GM12878 (cell line): Measurements from ENCODE around the gene ASPDH. TPM values are rescaled to one million over a fixed set of nuclear protein-coding genes. Genes with fewer than 3 reads are reported as not detected.
A peak's percentile ranks its signal among the peaks of the same experiment; 100 is the strongest.

Experiments
- ATAC-seq: fragments of 200-7000 bp; cut with Tn5 transposase; 3 replicates; pipeline ENCODE4 v1.9.1; 2020; ENCODE audit warnings: mild to moderate bottlenecking, moderate library complexity
- BruUV-seq: library from RNA; stranded (reverse); fragments of 400-500 nt; replicated peaks from 2 replicates; lab custom pipeline; 2021; lab: Mats Ljungman, UMichigan
- CTCF ChIA-PET: fragments of 300-600 bp; sonication (Branson Sonifier 250); formaldehyde crosslinking; extraction: SDS; loops from one replicate; lab custom pipeline; 2021; ENCODE audit warnings: inconsistent platforms; lab: Yijun Ruan, JAX
- POLR2A ChIA-PET: fragments of 350-600 bp; formaldehyde crosslinking; extraction: SDS; loops from one replicate; lab custom pipeline; 2021; ENCODE audit warnings: inconsistent platforms; lab: Charles Lee
- RAD21 ChIA-PET: fragments of 300-600 bp; sonication (Branson Sonifier 250); formaldehyde crosslinking; loops from one replicate; lab custom pipeline; 2023; ENCODE audit warnings: antibody characterized with exemption; ENCODE audit not compliant: unreplicated experiment; lab: Charles Lee
- SMC1A ChIA-PET: fragments of 300-600 bp; sonication (Branson Sonifier 250); formaldehyde crosslinking; loops from one replicate; lab custom pipeline; 2023; ENCODE audit not compliant: unreplicated experiment, uncharacterized antibody; lab: Charles Lee
- DNase-seq: peaks from one replicate; pipeline ENCODE4 v3.0.0-alpha.2; 2011; ENCODE audit warnings: low read depth, low spot score
- FAIRE-seq: peaks from 3 replicates; lab custom pipeline; 2011; peaks lifted over from hg19 to GRCh38; lab: Jason Lieb, UNC
- H2AFZ ChIP-seq: 2 replicates; pipeline ENCODE4 v1.6.0; 2011; ENCODE audit warnings: low read depth, low read length, control low read depth; ENCODE audit not compliant: control insufficient read depth
- H3K27ac ChIP-seq: 2 replicates; pipeline ENCODE4 v1.5.1; 2011; ENCODE audit warnings: control low read depth; ENCODE audit not compliant: control insufficient read depth, insufficient read depth
- H3K27me3 ChIP-seq, 2 experiments: replicated peaks in 1 of 2; 2 replicates each; pipeline versions ENCODE4 v1.6.0 to v1.6.1; 2011; ENCODE audit warnings: low read length in 1 of 2; ENCODE audit not compliant: control insufficient read depth in 2 of 2, insufficient read depth in 2 of 2
- H3K36me3 ChIP-seq, 2 experiments: 2 replicates each; pipeline ENCODE4 v1.5.1; 2011; ENCODE audit warnings: low read length in 1 of 2; ENCODE audit not compliant: control insufficient read depth in 2 of 2, insufficient read depth in 2 of 2
- H3K4me1 ChIP-seq: 2 replicates; pipeline ENCODE4 v1.6.1; 2011; ENCODE audit warnings: mild to moderate bottlenecking, low read length, moderate library complexity, mixed read lengths; ENCODE audit not compliant: control insufficient read depth, insufficient read depth
- H3K4me2 ChIP-seq: 2 replicates; pipeline ENCODE4 v1.6.0; 2011; ENCODE audit warnings: control low read depth; ENCODE audit not compliant: control insufficient read depth, insufficient read depth
- H3K4me3 ChIP-seq: fragments of 200-600 bp; sonication (generic); 2 replicates; pipeline ENCODE4 v1.5.1; 2016
- H3K79me2 ChIP-seq: 2 replicates; pipeline ENCODE4 v1.6.0; 2011; ENCODE audit warnings: low read length; ENCODE audit not compliant: control insufficient read depth, insufficient read depth
- H3K9ac ChIP-seq: 2 replicates; pipeline ENCODE4 v1.8.0; 2011; ENCODE audit warnings: low read length, control low read depth, mixed read lengths; ENCODE audit not compliant: control insufficient read depth, insufficient read depth
- H3K9me3 ChIP-seq: replicated peaks from 3 replicates; pipeline ENCODE4 v1.5.1; 2011; ENCODE audit warnings: mild to moderate bottlenecking, low read length; ENCODE audit not compliant: control insufficient read depth, insufficient read depth
- H4K20me1 ChIP-seq: 2 replicates; pipeline ENCODE4 v1.6.0; 2011; ENCODE audit not compliant: control insufficient read depth, insufficient read depth
- NFYB ChIP-seq: IDR thresholded peaks from 2 replicates; pipeline ENCODE4 v1.6.1; 2011; ENCODE audit warnings: low read depth, mild to moderate bottlenecking, low read length, improper control_type of control experiment, moderate library complexity; ENCODE audit not compliant: insufficient read depth
- TAF1 ChIP-seq: IDR thresholded peaks from 2 replicates; pipeline ENCODE4 v1.6.1; 2011; ENCODE audit warnings: mild to moderate bottlenecking, low read depth, low read length, borderline replicate concordance
- WGBS: methylation state at CpG from one replicate; pipeline ENCODE4 v1.1.6; 2016; ENCODE audit warnings: low lambda C conversion rate; ENCODE audit not compliant: insufficient replicate concordance, insufficient coverage; ENCODE audit errors: missing lambda C conversion rate; 5-methylcytosine and 5-hydroxymethylcytosine counted together
- in situ Hi-C: fragments of 300-500 bp; cut with MboI; formaldehyde crosslinking; loops from 9 replicates; pipeline ENCODE4 v1.14.3; 2018; ENCODE audit warnings: mixed read lengths
- intact Hi-C: fragments of 100-400 bp; cut with micrococcal nuclease; formaldehyde crosslinking; loops from one replicate; pipeline ENCODE4 v1.14.2; 2022; ENCODE audit not compliant: unreplicated experiment
- polyA plus RNA-seq, 11 experiments: library from polyadenylated mRNA; depleted of rRNA in 4 of 11; unstranded in 6 of 11; stranded (reverse) in 5 of 11; fragments of >200 nt; fragmentation: Nextera tagmentation in 4 of 11; fragmentation: Illumina TruSeq in 1 of 11; extraction: Ambion mirVana in 4 of 11; extraction: Trizol in 1 of 11; gene quantifications; 1 replicate in 1 of 11; 2 replicates in 10 of 11; pipeline versions ENCODE4 v1.2.1 to v1.2.3, GENCODE V29; 2011 to 2016; ENCODE audit warnings: inconsistent platforms in 2 of 11, missing spikeins in 2 of 11, low read depth in 1 of 11
- total RNA-seq, 4 experiments: library from RNA; depleted of rRNA in 3 of 4; stranded (reverse); fragments of >200 nt in 3 of 4; fragmentation: Illumina TruSeq in 1 of 4; extraction: Trizol in 1 of 4; gene quantifications; 2 replicates each; pipeline versions ENCODE4 v1.2.1 to v1.2.3, GENCODE V29; 2013 to 2021
- TF ChIP-seq, protein P1 (sequence below): fragments of 450-650 bp; IDR thresholded peaks from 2 replicates; pipeline ENCODE4 v1.6.1; 2017; ENCODE audit warnings: mild to moderate bottlenecking, moderate library complexity
- TF ChIP-seq, protein P2 (sequence below): fragments of 450-650 bp; IDR thresholded peaks from 2 replicates; pipeline ENCODE4 v1.6.1; 2017; ENCODE audit warnings: mild to moderate bottlenecking
- TF ChIP-seq, protein P3 (sequence below): fragments of 450-650 bp; IDR thresholded peaks from 2 replicates; pipeline ENCODE4 v1.6.1; 2017; ENCODE audit warnings: mild to moderate bottlenecking, moderate library complexity
- TF ChIP-seq, protein P4 (sequence below), 3 experiments: IDR thresholded peaks in 2 of 3; conservative IDR thresholded peaks in 1 of 3; 2 replicates each; pipeline ENCODE4 v1.5.1; 2011; ENCODE audit warnings: low read depth in 3 of 3, low read length in 3 of 3, mild to moderate bottlenecking in 3 of 3, control low read depth in 2 of 3, moderate library complexity in 2 of 3, inconsistent platforms in 1 of 3, mixed read lengths in 1 of 3; ENCODE audit not compliant: control insufficient read depth in 2 of 3, insufficient read depth in 1 of 3; ENCODE audit errors: extremely low read depth in 1 of 3

Gene ASPDH
- total and polyA plus RNA-seq, 10 of the 15 experiments (the other 5 are each of a cell fraction or from before 2014, with no cell fraction given): not detected

DNA sequence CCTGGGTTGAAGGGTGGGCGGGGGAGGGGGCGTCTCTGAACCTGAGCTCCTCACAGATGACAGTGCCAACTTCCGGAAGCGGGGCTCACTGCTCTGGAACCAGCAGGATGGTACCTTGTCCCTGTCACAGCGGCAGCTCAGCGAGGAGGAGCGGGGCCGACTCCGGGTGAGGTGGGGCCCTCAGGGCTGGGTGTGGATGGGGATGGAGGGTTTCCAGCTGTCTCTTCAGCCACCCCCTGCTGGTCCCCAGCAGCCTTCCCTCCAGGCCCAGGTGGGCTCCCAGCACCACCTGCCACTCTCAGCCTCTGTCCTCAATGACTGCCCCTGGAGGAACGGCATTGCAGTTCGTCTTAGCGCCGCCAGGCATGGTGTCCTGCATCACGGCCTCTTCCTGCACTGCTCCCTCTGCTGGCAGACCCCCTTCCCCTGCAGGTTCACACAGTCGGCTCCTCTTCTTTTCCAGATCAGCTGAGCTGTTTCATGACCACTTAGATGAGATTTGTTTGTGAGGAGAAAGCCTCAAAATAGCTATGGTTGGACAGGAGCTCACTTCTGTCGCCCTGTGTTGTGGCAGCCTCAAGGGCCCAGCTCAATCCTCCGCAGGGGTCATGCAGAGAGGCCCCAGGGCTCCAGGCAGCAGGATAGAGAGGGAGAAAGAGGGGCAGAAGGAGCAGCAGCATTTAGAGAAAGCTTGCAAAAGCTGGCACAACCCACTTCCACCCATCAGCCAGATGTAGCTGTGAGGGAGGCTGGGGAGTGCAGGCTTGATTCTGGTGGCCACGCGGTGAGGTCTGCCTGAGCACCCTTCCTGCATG is 34.6 kb downstream of the ASPDH start:
- FAIRE-seq (no peak), DNase-seq (no peak), ATAC-seq (no peak)
- intact Hi-C loops: no loop called here
- Histone ChIP-seq H3K4me1 (no peaks in the 10 kb centered on the region), H4K20me1 (no peaks in the 10 kb centered on the region), H3K27ac (no peak overlapping the region), H3K4me3 (no peak overlapping the region), H3K9me3 (peaks cover 6% of the 10 kb centered on the region; the same call in 2 of the 3 replicates), H2AFZ (no peak overlapping the region), H3K79me2 (peaks cover 22% of the 10 kb centered on the region), H3K27me3 (no peaks in the 10 kb centered on the region), H3K9ac (no peak overlapping the region), H3K36me3 (peaks cover 12 to 21% of the 10 kb centered on the region in 2 experiments; a peak in 3 of 4 replicates), H3K4me2 (no peak overlapping the region)
- ChIA-PET POLR2A (interaction anchor here (0.8 kb wide), 1 partner anchor 314 kb away, joined by 3 read pairs; no protein-coding TSS in a partner anchor), RAD21 (interaction anchor here (0.6 to 1.2 kb wide), 3 partner anchors 19 to 305 kb away, joined by 3 to 4 read pairs (median 4); no protein-coding TSS in a partner anchor), CTCF (interaction anchor here (0.6 to 1.8 kb wide), 7 partner anchors 11 to 359 kb away, joined by 3 to 6 read pairs (median 3); no protein-coding TSS in a partner anchor), SMC1A (no interaction called here)
- BruUV-seq: no TSS peak
- 95% methylated on average over 15 of the region's 19 CpGs for WGBS
- in situ Hi-C loops: no loop called here
- TF ChIP-seq TAF1 (no peak), NFYB (no peak)
- TF ChIP-seq, protein P1, sequence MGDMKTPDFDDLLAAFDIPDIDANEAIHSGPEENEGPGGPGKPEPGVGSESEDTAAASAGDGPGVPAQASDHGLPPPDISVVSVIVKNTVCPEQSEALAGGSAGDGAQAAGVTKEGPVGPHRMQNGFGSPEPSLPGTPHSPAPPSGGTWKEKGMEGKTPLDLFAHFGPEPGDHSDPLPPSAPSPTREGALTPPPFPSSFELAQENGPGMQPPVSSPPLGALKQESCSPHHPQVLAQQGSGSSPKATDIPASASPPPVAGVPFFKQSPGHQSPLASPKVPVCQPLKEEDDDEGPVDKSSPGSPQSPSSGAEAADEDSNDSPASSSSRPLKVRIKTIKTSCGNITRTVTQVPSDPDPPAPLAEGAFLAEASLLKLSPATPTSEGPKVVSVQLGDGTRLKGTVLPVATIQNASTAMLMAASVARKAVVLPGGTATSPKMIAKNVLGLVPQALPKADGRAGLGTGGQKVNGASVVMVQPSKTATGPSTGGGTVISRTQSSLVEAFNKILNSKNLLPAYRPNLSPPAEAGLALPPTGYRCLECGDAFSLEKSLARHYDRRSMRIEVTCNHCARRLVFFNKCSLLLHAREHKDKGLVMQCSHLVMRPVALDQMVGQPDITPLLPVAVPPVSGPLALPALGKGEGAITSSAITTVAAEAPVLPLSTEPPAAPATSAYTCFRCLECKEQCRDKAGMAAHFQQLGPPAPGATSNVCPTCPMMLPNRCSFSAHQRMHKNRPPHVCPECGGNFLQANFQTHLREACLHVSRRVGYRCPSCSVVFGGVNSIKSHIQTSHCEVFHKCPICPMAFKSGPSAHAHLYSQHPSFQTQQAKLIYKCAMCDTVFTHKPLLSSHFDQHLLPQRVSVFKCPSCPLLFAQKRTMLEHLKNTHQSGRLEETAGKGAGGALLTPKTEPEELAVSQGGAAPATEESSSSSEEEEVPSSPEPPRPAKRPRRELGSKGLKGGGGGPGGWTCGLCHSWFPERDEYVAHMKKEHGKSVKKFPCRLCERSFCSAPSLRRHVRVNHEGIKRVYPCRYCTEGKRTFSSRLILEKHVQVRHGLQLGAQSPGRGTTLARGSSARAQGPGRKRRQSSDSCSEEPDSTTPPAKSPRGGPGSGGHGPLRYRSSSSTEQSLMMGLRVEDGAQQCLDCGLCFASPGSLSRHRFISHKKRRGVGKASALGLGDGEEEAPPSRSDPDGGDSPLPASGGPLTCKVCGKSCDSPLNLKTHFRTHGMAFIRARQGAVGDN: no peak
- TF ChIP-seq, protein P2, sequence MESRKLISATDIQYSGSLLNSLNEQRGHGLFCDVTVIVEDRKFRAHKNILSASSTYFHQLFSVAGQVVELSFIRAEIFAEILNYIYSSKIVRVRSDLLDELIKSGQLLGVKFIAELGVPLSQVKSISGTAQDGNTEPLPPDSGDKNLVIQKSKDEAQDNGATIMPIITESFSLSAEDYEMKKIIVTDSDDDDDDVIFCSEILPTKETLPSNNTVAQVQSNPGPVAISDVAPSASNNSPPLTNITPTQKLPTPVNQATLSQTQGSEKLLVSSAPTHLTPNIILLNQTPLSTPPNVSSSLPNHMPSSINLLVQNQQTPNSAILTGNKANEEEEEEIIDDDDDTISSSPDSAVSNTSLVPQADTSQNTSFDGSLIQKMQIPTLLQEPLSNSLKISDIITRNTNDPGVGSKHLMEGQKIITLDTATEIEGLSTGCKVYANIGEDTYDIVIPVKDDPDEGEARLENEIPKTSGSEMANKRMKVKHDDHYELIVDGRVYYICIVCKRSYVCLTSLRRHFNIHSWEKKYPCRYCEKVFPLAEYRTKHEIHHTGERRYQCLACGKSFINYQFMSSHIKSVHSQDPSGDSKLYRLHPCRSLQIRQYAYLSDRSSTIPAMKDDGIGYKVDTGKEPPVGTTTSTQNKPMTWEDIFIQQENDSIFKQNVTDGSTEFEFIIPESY: 0 out of 2 replicates have a peak, but pooled peaks have one; percentile 41
- TF ChIP-seq, protein P3, sequence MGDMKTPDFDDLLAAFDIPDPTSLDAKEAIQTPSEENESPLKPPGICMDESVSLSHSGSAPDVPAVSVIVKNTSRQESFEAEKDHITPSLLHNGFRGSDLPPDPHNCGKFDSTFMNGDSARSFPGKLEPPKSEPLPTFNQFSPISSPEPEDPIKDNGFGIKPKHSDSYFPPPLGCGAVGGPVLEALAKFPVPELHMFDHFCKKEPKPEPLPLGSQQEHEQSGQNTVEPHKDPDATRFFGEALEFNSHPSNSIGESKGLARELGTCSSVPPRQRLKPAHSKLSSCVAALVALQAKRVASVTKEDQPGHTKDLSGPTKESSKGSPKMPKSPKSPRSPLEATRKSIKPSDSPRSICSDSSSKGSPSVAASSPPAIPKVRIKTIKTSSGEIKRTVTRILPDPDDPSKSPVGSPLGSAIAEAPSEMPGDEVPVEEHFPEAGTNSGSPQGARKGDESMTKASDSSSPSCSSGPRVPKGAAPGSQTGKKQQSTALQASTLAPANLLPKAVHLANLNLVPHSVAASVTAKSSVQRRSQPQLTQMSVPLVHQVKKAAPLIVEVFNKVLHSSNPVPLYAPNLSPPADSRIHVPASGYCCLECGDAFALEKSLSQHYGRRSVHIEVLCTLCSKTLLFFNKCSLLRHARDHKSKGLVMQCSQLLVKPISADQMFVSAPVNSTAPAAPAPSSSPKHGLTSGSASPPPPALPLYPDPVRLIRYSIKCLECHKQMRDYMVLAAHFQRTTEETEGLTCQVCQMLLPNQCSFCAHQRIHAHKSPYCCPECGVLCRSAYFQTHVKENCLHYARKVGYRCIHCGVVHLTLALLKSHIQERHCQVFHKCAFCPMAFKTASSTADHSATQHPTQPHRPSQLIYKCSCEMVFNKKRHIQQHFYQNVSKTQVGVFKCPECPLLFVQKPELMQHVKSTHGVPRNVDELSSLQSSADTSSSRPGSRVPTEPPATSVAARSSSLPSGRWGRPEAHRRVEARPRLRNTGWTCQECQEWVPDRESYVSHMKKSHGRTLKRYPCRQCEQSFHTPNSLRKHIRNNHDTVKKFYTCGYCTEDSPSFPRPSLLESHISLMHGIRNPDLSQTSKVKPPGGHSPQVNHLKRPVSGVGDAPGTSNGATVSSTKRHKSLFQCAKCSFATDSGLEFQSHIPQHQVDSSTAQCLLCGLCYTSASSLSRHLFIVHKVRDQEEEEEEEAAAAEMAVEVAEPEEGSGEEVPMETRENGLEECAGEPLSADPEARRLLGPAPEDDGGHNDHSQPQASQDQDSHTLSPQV: no peak
- TF ChIP-seq, protein P4, sequence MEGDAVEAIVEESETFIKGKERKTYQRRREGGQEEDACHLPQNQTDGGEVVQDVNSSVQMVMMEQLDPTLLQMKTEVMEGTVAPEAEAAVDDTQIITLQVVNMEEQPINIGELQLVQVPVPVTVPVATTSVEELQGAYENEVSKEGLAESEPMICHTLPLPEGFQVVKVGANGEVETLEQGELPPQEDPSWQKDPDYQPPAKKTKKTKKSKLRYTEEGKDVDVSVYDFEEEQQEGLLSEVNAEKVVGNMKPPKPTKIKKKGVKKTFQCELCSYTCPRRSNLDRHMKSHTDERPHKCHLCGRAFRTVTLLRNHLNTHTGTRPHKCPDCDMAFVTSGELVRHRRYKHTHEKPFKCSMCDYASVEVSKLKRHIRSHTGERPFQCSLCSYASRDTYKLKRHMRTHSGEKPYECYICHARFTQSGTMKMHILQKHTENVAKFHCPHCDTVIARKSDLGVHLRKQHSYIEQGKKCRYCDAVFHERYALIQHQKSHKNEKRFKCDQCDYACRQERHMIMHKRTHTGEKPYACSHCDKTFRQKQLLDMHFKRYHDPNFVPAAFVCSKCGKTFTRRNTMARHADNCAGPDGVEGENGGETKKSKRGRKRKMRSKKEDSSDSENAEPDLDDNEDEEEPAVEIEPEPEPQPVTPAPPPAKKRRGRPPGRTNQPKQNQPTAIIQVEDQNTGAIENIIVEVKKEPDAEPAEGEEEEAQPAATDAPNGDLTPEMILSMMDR (IDR thresholded peaks at IDR 0.05 in 2 of 3, conservative IDR thresholded peaks at IDR 0.05 in 1 of 3; ENCODE audit: control insufficient read depth in 2 of 3, extremely low read depth in 1 of 3, insufficient read depth in 1 of 3, low read depth in 3 of 3, low read length in 3 of 3): peak; percentile 1 to 16 (median 16); a peak in 1 of 6 replicates
